ENCODE results near the gene DEFB113.

GRCh38 chr6:49979584-49979983 is 10.2 kb upstream of the DEFB113 start:
- TF ChIP-seq POLR2A (IDR thresholded peaks at IDR 0.05; ENCODE audit: low read depth, low read length) = no peak
- no peak for TF ChIP-seq POLR2AphosphoS5 (IDR thresholded peaks at IDR 0.05; ENCODE audit: low read depth, low read length)
- no peak for TF ChIP-seq TAF1 (IDR thresholded peaks at IDR 0.05; ENCODE audit: low read depth, low read length)
- TF ChIP-seq POU2F2 (IDR thresholded peaks at IDR 0.05; ENCODE audit: low read depth, low read length) = no peak

Measured in GM12891 (cell line).